Right forelimb (tissue), 1 donor: ENCODE results near the gene UBE3A.
"Not testable (repeated sequence)": the region's sequence is repeated elsewhere in the genome, so short reads cannot be mapped to it uniquely, and the experiment has no call there.

ENCODE experiments used
- DNase-seq: peaks from one replicate; pipeline ENCODE4 v3.0.0-alpha.2; 2018

Gene UBE3A

GRCh38 chr15:25437777-25438600 is 835 bp downstream of the UBE3A start:
- DNase-seq, result peak; percentile 82

GRCh38 chr15:25436707-25437106 is 2.1 kb downstream of the UBE3A start:
- no peak for DNase-seq

- DNase-seq, result no peak
These were observed 3.2 kb downstream of the UBE3A start for GRCh38 chr15:25435474-25436243.

- DNase-seq, result no peak
These were observed 5.5 kb downstream of the UBE3A start for GRCh38 chr15:25433118-25433865.

- DNase-seq, result no peak
These were observed 6.8 kb downstream of the UBE3A start for GRCh38 chr15:25431836-25432561.

GRCh38 chr15:25427861-25428260 is 11.0 kb downstream of the UBE3A start:
- DNase-seq, result no peak

- no peak for DNase-seq
These were observed 11.8 kb downstream of the UBE3A start for GRCh38 chr15:25426896-25427610.

GRCh38 chr15:25424073-25424472 is 14.8 kb downstream of the UBE3A start:
- no peak for DNase-seq

GRCh38 chr15:25422021-25422420 is 16.8 kb downstream of the UBE3A start:
- DNase-seq, result no peak

GRCh38 chr15:25418202-25418601 is 20.6 kb downstream of the UBE3A start:
- no peak for DNase-seq

- no peak for DNase-seq
These were observed 21.2 kb downstream of the UBE3A start for GRCh38 chr15:25417604-25418003.

- DNase-seq, result no peak
These were observed 22.1 kb downstream of the UBE3A start for GRCh38 chr15:25416693-25417092.

- no peak for DNase-seq
These were observed 23.1 kb downstream of the UBE3A start for GRCh38 chr15:25415707-25416106.

- DNase-seq, result no peak
These were observed 23.6 kb downstream of the UBE3A start for GRCh38 chr15:25415217-25415616.

- DNase-seq, result no peak
These were observed 28.2 kb downstream of the UBE3A start for GRCh38 chr15:25410649-25411048.

GRCh38 chr15:25409731-25410130 is 29.1 kb downstream of the UBE3A start:
- DNase-seq, result not testable (repeated sequence)

- no peak for DNase-seq
These were observed 29.9 kb downstream of the UBE3A start for GRCh38 chr15:25408929-25409328.

GRCh38 chr15:25408428-25408827 is 30.4 kb downstream of the UBE3A start:
- DNase-seq, result no peak

- no peak for DNase-seq
These were observed 30.9 kb downstream of the UBE3A start for GRCh38 chr15:25407950-25408349.

GRCh38 chr15:25406846-25407245 is 32.0 kb downstream of the UBE3A start:
- DNase-seq, result no peak

- no peak for DNase-seq
These were observed 32.6 kb downstream of the UBE3A start for GRCh38 chr15:25406261-25406660.

GRCh38 chr15:25403771-25404170 is 35.1 kb downstream of the UBE3A start:
- no peak for DNase-seq
